Measurements from ENCODE around the gene TRIM58. TPM values are rescaled to one million over a fixed set of nuclear protein-coding genes. Genes with fewer than 3 reads are reported as not detected.

The TRIM58 gene
- total and polyA plus RNA-seq, 9 of the 15 experiments (the other 6 are each of a cell fraction or from before 2014, with no cell fraction given) = 3.8 to 19.1 (median 7.2) TPM

DNA sequence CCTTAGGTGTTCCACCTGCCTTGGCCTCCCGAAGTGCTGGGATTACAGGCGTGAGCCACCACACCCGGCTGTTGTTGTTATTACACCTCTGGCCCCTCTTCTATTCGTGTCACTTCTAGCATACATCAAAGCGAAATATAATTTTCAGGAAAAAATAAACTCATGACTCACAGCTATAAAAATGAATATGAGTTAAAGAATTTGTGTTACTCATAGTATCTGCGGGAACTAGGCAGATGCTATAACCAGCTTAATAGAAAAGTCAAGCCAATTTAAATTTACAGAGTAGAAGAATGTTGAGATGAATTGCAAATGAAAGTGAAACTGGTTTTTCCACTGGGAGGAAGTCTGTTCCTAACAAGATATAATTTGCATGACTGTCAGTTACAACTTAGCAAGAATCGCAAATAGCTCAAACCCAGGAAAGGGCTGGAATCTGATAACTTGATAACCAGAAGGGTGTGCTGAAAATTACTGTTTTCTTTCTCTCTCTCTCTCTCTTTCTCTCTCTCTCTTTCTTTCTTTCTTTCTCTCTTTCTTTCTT lies 49.6 kb downstream of the TRIM58 start (continued):
- TF ChIP-seq, protein P1, sequence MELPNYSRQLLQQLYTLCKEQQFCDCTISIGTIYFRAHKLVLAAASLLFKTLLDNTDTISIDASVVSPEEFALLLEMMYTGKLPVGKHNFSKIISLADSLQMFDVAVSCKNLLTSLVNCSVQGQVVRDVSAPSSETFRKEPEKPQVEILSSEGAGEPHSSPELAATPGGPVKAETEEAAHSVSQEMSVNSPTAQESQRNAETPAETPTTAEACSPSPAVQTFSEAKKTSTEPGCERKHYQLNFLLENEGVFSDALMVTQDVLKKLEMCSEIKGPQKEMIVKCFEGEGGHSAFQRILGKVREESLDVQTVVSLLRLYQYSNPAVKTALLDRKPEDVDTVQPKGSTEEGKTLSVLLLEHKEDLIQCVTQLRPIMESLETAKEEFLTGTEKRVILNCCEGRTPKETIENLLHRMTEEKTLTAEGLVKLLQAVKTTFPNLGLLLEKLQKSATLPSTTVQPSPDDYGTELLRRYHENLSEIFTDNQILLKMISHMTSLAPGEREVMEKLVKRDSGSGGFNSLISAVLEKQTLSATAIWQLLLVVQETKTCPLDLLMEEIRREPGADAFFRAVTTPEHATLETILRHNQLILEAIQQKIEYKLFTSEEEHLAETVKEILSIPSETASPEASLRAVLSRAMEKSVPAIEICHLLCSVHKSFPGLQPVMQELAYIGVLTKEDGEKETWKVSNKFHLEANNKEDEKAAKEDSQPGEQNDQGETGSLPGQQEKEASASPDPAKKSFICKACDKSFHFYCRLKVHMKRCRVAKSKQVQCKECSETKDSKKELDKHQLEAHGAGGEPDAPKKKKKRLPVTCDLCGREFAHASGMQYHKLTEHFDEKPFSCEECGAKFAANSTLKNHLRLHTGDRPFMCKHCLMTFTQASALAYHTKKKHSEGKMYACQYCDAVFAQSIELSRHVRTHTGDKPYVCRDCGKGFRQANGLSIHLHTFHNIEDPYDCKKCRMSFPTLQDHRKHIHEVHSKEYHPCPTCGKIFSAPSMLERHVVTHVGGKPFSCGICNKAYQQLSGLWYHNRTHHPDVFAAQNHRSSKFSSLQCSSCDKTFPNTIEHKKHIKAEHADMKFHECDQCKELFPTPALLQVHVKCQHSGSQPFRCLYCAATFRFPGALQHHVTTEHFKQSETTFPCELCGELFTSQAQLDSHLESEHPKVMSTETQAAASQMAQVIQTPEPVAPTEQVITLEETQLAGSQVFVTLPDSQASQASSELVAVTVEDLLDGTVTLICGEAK (IDR thresholded peaks at IDR 0.05) = peak; percentile 73
- TF ChIP-seq, protein P1 (CRISPR knock-in tag; IDR thresholded peaks at IDR 0.05) = no peak
- no peak for TF ChIP-seq KAT8 (IDR thresholded peaks at IDR 0.05; ENCODE audit: low read depth)
- TF ChIP-seq SAP30 (IDR thresholded peaks at IDR 0.05; ENCODE audit: borderline replicate concordance, insufficient read depth, low read depth, low read length, poor library complexity, severe bottlenecking) = no peak
- no peak for TF ChIP-seq SMARCC2 (IDR thresholded peaks at IDR 0.05; ENCODE audit: low read depth)
- TF ChIP-seq, protein P2, sequence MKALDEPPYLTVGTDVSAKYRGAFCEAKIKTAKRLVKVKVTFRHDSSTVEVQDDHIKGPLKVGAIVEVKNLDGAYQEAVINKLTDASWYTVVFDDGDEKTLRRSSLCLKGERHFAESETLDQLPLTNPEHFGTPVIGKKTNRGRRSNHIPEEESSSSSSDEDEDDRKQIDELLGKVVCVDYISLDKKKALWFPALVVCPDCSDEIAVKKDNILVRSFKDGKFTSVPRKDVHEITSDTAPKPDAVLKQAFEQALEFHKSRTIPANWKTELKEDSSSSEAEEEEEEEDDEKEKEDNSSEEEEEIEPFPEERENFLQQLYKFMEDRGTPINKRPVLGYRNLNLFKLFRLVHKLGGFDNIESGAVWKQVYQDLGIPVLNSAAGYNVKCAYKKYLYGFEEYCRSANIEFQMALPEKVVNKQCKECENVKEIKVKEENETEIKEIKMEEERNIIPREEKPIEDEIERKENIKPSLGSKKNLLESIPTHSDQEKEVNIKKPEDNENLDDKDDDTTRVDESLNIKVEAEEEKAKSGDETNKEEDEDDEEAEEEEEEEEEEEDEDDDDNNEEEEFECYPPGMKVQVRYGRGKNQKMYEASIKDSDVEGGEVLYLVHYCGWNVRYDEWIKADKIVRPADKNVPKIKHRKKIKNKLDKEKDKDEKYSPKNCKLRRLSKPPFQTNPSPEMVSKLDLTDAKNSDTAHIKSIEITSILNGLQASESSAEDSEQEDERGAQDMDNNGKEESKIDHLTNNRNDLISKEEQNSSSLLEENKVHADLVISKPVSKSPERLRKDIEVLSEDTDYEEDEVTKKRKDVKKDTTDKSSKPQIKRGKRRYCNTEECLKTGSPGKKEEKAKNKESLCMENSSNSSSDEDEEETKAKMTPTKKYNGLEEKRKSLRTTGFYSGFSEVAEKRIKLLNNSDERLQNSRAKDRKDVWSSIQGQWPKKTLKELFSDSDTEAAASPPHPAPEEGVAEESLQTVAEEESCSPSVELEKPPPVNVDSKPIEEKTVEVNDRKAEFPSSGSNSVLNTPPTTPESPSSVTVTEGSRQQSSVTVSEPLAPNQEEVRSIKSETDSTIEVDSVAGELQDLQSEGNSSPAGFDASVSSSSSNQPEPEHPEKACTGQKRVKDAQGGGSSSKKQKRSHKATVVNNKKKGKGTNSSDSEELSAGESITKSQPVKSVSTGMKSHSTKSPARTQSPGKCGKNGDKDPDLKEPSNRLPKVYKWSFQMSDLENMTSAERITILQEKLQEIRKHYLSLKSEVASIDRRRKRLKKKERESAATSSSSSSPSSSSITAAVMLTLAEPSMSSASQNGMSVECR (CRISPR knock-in tag; IDR thresholded peaks at IDR 0.05) = no peak
- TF ChIP-seq, protein P3, sequence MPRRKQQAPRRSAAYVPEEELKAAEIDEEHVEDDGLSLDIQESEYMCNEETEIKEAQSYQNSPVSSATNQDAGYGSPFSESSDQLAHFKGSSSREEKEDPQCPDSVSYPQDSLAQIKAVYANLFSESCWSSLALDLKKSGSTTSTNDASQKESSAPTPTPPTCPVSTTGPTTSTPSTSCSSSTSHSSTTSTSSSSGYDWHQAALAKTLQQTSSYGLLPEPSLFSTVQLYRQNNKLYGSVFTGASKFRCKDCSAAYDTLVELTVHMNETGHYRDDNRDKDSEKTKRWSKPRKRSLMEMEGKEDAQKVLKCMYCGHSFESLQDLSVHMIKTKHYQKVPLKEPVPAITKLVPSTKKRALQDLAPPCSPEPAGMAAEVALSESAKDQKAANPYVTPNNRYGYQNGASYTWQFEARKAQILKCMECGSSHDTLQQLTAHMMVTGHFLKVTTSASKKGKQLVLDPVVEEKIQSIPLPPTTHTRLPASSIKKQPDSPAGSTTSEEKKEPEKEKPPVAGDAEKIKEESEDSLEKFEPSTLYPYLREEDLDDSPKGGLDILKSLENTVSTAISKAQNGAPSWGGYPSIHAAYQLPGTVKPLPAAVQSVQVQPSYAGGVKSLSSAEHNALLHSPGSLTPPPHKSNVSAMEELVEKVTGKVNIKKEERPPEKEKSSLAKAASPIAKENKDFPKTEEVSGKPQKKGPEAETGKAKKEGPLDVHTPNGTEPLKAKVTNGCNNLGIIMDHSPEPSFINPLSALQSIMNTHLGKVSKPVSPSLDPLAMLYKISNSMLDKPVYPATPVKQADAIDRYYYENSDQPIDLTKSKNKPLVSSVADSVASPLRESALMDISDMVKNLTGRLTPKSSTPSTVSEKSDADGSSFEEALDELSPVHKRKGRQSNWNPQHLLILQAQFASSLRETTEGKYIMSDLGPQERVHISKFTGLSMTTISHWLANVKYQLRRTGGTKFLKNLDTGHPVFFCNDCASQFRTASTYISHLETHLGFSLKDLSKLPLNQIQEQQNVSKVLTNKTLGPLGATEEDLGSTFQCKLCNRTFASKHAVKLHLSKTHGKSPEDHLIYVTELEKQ (CRISPR knock-in tag; IDR thresholded peaks at IDR 0.05) = no peak
- TF ChIP-seq HNRNPL (IDR thresholded peaks at IDR 0.05; ENCODE audit: low read depth, low read length) = no peak
- TF ChIP-seq KAT7 (CRISPR knock-in tag; IDR thresholded peaks at IDR 0.05; ENCODE audit: borderline replicate concordance) = no peak
- no peak for TF ChIP-seq ZNF77 (CRISPR knock-in tag; IDR thresholded peaks at IDR 0.05)
